GM10266 (cell line): Measurements from ENCODE around the gene ARHGAP6.
A peak's percentile ranks its signal among the peaks of the same experiment; 100 is the strongest.

ENCODE experiments used
- DNase-seq: peaks from one replicate; pipeline ENCODE4 v3.0.0; 2012; ENCODE audit errors: extremely low spot score
- TF ChIP-seq, protein P1 (sequence below): IDR thresholded peaks from 2 replicates; pipeline ENCODE4 v1.5.1; 2012; ENCODE audit warnings: mild to moderate bottlenecking, low read depth; ENCODE audit not compliant: control insufficient read depth, insufficient read depth; ENCODE audit errors: missing control alignments

Gene ARHGAP6

DNA sequence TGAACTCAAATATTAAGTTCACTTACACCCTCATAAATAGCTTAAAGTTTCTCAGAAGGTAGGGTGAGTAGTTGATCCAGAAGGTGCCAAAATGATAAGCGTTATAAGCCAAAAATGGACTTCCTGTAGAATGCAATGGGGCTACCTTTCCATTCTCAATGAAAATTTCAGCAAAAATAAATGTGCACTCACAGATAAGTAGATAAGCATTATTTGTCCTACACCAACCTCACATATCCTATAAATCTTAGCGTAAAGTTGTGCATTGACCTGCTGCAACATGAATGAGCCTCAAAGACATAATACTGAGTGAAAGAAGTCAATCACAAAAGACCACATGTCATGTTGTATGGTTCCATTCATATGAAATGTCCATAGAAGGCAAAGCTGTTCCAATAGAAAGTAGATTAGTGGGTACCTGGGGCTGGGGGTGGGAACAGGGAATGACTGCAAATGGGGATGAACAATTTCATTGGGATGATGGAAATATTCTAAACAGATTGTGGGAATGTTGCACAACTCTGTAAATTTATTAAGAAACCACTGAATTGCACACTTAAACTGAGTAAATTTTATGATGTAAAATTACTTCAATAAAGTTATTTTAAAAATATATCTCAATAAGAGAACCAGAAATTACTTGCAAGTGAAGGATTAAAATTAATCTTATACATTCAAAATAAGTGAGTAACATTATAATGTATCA, 271.6 kb downstream of the ARHGAP6 start:
- DNase-seq, result no peak
- TF ChIP-seq, protein P1, sequence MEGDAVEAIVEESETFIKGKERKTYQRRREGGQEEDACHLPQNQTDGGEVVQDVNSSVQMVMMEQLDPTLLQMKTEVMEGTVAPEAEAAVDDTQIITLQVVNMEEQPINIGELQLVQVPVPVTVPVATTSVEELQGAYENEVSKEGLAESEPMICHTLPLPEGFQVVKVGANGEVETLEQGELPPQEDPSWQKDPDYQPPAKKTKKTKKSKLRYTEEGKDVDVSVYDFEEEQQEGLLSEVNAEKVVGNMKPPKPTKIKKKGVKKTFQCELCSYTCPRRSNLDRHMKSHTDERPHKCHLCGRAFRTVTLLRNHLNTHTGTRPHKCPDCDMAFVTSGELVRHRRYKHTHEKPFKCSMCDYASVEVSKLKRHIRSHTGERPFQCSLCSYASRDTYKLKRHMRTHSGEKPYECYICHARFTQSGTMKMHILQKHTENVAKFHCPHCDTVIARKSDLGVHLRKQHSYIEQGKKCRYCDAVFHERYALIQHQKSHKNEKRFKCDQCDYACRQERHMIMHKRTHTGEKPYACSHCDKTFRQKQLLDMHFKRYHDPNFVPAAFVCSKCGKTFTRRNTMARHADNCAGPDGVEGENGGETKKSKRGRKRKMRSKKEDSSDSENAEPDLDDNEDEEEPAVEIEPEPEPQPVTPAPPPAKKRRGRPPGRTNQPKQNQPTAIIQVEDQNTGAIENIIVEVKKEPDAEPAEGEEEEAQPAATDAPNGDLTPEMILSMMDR, result no peak

DNA sequence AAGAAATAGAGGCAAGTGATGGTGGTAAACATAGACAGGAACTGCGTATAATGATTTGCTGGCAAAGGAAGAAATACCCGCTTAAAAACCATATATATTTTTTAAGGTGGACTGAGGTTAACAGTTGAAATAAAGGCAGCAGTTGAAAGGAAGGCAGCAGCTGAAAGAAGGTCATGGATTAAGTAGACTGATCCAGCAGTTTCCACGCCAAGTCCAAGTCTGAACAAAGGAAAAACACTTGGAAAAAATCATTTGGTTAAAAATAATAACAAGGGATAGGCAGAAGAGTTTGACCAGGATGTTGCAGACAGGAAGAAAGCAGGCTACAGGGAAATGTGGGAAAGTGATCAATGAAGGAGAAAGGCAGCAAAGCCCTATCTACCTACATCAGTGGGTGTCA, 278.9 kb downstream of the ARHGAP6 start:
- DNase-seq, result no peak
- TF ChIP-seq, protein P1, result no peak

DNA sequence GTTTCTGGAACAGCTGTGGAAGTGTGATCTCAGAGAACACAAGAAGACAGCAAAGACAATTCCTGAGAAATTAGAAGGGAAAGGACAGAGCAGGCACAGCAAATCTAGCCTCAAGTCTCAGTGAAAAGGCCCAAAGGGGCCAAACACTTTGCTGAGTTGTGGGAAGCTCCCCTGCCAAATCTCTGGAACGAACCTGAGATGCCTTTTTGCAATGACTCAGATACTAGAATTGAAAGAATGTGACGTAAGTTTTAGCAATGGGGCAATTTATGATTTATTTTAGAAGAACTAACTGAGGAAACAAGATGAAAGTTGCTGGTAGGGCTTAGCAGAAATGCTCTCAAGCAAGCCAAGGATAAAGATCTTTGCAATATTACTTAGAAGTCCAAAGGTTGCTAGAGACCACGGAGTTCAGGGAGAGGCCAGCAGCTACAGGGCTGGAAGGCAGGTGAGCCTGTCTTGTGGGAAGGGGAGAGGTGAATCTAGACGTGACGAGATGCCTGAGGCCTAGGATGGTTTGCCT, 279.7 kb downstream of the ARHGAP6 start:
- DNase-seq, result peak; percentile 8
- TF ChIP-seq, protein P1, result no peak

DNA sequence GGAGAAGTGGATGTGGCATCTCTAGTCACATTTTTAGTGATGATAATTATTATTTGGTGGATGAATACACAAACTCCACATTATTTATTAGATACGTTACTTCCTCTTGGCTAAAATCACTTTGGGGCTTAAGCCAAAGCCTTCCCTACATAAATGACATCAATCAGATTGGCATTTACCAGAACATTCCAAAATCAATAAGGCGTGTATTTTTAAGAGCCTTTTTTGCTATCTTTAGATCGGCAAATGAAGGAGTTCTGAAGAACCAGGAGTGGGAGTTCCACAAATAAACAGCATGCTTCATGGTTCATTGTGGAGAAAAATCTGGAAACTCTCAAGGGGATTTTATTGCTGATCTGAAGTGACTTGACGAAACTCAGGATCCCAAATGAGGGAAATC, 282.8 kb downstream of the ARHGAP6 start:
- DNase-seq, result no peak
- TF ChIP-seq, protein P1, result no peak

DNA sequence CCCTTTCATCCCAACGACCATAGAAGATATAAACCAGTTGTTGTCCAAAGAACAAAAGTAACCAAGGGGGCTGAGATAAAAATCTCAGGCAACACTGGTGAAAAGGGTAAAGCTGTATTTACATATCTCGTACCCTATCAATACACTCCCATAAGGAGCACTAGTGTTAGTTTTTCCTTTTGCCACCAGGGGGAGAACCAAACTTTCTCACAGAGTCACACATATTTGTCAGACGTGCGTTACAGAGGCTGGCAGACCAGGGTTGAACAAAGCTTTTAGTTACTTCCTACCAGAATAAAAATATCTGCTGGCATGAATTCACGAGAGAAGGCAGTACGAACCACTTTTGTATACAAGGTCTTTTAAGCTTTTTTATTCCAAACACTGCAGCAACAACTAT, 284.3 kb downstream of the ARHGAP6 start:
- TF ChIP-seq, protein P1, result peak; percentile 41
- peak; percentile 4 for DNase-seq

DNA sequence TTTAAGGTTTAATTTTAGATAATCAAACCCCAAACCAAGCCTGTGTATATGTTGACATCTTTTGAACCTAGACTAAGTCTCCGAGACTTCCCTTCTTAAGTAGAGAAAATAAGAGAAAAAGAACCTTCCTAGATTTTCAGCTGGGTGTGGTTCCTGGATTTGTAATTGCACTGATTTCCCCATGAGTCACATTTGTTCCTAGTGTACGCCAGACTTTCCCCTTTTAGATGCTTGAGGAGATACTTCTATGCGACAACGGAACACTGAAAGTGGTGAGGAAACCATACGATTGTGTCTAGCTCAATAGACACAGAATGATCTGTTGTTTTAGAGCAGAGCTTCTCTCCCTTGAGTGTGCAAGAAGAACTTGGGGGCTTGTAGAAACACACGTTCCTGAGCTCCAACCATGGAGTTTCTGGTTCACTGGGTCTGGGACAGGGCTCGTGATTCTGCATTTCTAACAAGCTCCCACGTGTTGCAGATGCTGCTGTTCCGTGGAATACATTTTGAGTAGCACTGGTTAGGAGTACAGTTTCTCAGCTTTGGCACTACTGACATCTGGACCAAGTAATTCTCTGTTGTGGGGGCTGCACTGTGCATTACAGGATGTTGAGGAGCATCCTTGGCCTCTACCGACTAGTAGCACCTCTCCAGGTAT, 285.4 kb downstream of the ARHGAP6 start:
- TF ChIP-seq, protein P1, result no peak
- no peak for DNase-seq

DNA sequence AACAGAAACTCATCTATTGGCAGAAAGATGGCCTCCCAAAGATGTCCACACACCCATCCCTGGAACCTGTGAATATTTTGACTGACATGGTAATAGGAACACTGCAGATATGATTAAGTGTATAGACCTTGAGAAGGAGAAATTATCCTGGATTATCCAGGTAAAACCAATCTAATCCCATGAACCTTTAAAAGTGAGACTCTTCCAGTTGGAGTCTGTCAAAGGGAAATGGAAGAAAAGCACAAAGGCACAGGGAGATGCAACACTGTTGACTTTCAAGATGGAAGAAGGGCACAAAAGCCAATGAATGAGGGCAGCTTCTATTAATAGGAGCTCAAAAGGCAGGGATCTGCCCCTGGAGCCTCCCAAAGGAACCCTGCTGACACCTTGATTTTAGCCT, 289.6 kb downstream of the ARHGAP6 start:
- TF ChIP-seq, protein P1, result no peak
- DNase-seq, result no peak
